Neural cell (in vitro differentiated cells): ENCODE results near the gene TNFAIP3. TPM values are rescaled to one million over a fixed set of nuclear protein-coding genes. Genes with fewer than 3 reads are reported as not detected.

ENCODE experiments used
- H2AFZ ChIP-seq: fragments of 200-600, 300-800 bp; sonication (generic), shearing (Covaris generic); 2 replicates; pipeline ENCODE4 v1.6.0; 2014; ENCODE audit warnings: low read depth, mild to moderate bottlenecking, antibody characterized with exemption, low read length, moderate library complexity
- H3F3A ChIP-seq: fragments of 200-600 bp; shearing (Covaris generic); 2 replicates; pipeline ENCODE4 v1.6.1; 2016; ENCODE audit warnings: mild to moderate bottlenecking, moderate library complexity, mixed read lengths, antibody characterized with exemption, low read length; ENCODE audit not compliant: insufficient read depth, poor library complexity, severe bottlenecking
- H3K27ac ChIP-seq: fragments of 200-600, 300-800 bp; sonication (generic), shearing (Covaris generic); 2 replicates; pipeline ENCODE4 v1.5.1; 2014; ENCODE audit warnings: mild to moderate bottlenecking, low read length, moderate library complexity
- H3K27me3 ChIP-seq: fragments of 300-800, 200-600 bp; sonication (generic), shearing (Covaris generic); 2 replicates; pipeline ENCODE4 v1.6.0; 2014; ENCODE audit warnings: mild to moderate bottlenecking, low read depth, low read length, moderate library complexity; ENCODE audit not compliant: insufficient read depth
- H3K36me3 ChIP-seq: fragments of 300-800, 200-600 bp; sonication (generic), shearing (Covaris generic); 2 replicates; pipeline ENCODE4 v1.5.1; 2014; ENCODE audit warnings: mild to moderate bottlenecking, antibody characterized with exemption, low read length, moderate library complexity; ENCODE audit not compliant: insufficient read depth
- H3K4me2 ChIP-seq: fragments of 300-800, 200-600 bp; sonication (generic), shearing (Covaris generic); 2 replicates; pipeline ENCODE4 v1.6.0; 2014; ENCODE audit warnings: mild to moderate bottlenecking, low read length
- H3K4me3 ChIP-seq: fragments of 300-800, 200-600 bp; sonication (generic), shearing (Covaris generic); 2 replicates; pipeline ENCODE4 v1.5.1; 2014; ENCODE audit warnings: mild to moderate bottlenecking, low read length, moderate library complexity
- H3K79me2 ChIP-seq: fragments of 200-600 bp; shearing (Covaris generic); replicated peaks from 2 replicates; pipeline ENCODE4 v1.6.0; 2014; ENCODE audit warnings: mild to moderate bottlenecking, low read length, moderate library complexity; ENCODE audit not compliant: insufficient read depth
- H3K9ac ChIP-seq: fragments of 300-800, 200-600 bp; sonication (generic), shearing (Covaris generic); 2 replicates; pipeline ENCODE4 v1.6.1; 2016; ENCODE audit warnings: mild to moderate bottlenecking, low read length, mixed read lengths
- H3K9me2 ChIP-seq: fragments of 200-600 bp; shearing (Covaris generic); 2 replicates; pipeline ENCODE4 v1.6.1; 2016; ENCODE audit warnings: mild to moderate bottlenecking, low read length, mixed read lengths; ENCODE audit not compliant: insufficient read depth
- H3K9me3 ChIP-seq: fragments of 200-600, 300-800 bp; sonication (generic), shearing (Covaris generic); 2 replicates; pipeline ENCODE4 v1.6.1; 2016; ENCODE audit warnings: mild to moderate bottlenecking, mixed run types, low read length, moderate library complexity, mixed read lengths
- H4K20me1 ChIP-seq: fragments of 200-600 bp; shearing (Covaris generic); 2 replicates; pipeline ENCODE4 v1.6.1; 2016; ENCODE audit warnings: mild to moderate bottlenecking, mixed run types; ENCODE audit not compliant: insufficient read depth
- EP300 ChIP-seq: fragments of 450-650 bp; conservative IDR thresholded peaks from 2 replicates; pipeline ENCODE4 v1.6.1; 2014; ENCODE audit warnings: antibody characterized with exemption, mild to moderate bottlenecking, moderate library complexity; ENCODE audit not compliant: poor library complexity, severe bottlenecking
- EZH2 ChIP-seq: fragments of 200-600, 300-800 bp; shearing (Covaris generic), sonication (generic); IDR thresholded peaks from 2 replicates; pipeline ENCODE4 v1.6.1; 2014; ENCODE audit warnings: antibody characterized with exemption, low read length, borderline replicate concordance, mild to moderate bottlenecking; ENCODE audit not compliant: insufficient read depth, poor library complexity, severe bottlenecking
- MXI1 ChIP-seq: fragments of 450-650 bp; conservative IDR thresholded peaks from 2 replicates; pipeline ENCODE4 v1.6.1; 2014; ENCODE audit warnings: antibody characterized with exemption, mild to moderate bottlenecking; ENCODE audit not compliant: poor library complexity, severe bottlenecking
- POLR2AphosphoS5 ChIP-seq: IDR thresholded peaks from 2 replicates; pipeline ENCODE4 v1.6.1; 2012
- RAD21 ChIP-seq: fragments of 450-650 bp; conservative IDR thresholded peaks from 2 replicates; pipeline ENCODE4 v1.6.1; 2014; ENCODE audit warnings: antibody characterized with exemption, mild to moderate bottlenecking, moderate library complexity
- SMC3 ChIP-seq: fragments of 450-650 bp; conservative IDR thresholded peaks from 2 replicates; pipeline ENCODE4 v1.6.1; 2014; ENCODE audit warnings: antibody characterized with exemption, mild to moderate bottlenecking, moderate library complexity; ENCODE audit not compliant: poor library complexity
- TAF1 ChIP-seq: IDR thresholded peaks from 2 replicates; pipeline ENCODE4 v1.6.1; 2012; ENCODE audit warnings: low read depth
- polyA plus RNA-seq: library from polyadenylated mRNA; depleted of rRNA; stranded (reverse); fragments of >200 nt; gene quantifications from 2 replicates; pipeline ENCODE4 v1.2.3, GENCODE V29; 2014
- TF ChIP-seq, protein P1 (sequence below): IDR thresholded peaks from 2 replicates; pipeline ENCODE4 v1.6.1; 2012; ENCODE audit warnings: borderline replicate concordance
- TF ChIP-seq, protein P2 (sequence below): fragments of 450-650 bp; IDR thresholded peaks from 2 replicates; pipeline ENCODE4 v1.5.1; 2014; ENCODE audit warnings: antibody characterized with exemption, mild to moderate bottlenecking, moderate library complexity; ENCODE audit not compliant: poor library complexity, severe bottlenecking

The TNFAIP3 gene
- polyA plus RNA-seq, 1 donor from 2014 or later: 0.20 TPM

DNA sequence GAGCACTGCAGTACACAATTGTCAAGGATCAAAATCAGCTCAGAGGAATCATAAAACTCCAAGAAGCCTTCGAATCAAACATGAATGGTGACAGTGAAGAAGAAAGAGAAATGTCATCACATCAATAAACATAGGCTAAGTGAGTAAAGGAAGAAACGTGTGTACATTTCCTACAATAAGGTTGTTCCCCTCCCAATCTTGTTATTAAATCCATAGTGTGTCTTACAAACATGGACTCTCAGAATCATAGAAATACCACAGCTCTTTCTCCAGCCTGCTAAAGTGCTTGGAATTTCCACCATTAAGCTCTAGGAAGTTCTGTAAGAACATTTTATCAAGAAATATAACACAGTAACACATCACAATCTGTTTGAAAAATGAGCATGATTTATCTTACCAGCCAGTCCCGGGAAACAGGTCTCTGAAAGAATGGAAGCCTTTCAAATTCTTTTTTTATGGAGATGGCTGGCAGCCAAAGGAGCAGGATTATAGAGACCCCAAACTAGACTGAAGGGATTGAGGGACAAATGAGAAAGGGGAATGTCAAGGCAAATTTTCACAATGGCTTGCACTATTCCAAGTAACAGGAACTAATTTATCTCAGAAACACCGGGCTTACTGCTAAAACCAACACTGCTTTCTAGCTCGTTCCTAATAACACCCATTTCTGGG lies 4.5 kb upstream of the TNFAIP3 start:
- H2AFZ ChIP-seq: no peak overlapping the region
- H3K9me2 ChIP-seq: no peaks in the 10 kb centered on the region
- peaks cover 2% of the 10 kb centered on the region for H3K27me3 ChIP-seq
- no peaks in the 10 kb centered on the region for H3K36me3 ChIP-seq
- TF ChIP-seq SMC3 (no peak), EP300 (peak; percentile 24), POLR2AphosphoS5 (peak; percentile 26)
- H3K9ac ChIP-seq: no peak overlapping the region
- H3K4me2 ChIP-seq: no peak overlapping the region
- H4K20me1 ChIP-seq: no peaks in the 10 kb centered on the region
- no peaks in the 10 kb centered on the region for H3K79me2 ChIP-seq
- no peaks in the 10 kb centered on the region for H3F3A ChIP-seq
- H3K4me3 ChIP-seq: no peak overlapping the region
- H3K9me3 ChIP-seq: no peaks in the 10 kb centered on the region
- H3K27ac ChIP-seq: no peak overlapping the region

DNA sequence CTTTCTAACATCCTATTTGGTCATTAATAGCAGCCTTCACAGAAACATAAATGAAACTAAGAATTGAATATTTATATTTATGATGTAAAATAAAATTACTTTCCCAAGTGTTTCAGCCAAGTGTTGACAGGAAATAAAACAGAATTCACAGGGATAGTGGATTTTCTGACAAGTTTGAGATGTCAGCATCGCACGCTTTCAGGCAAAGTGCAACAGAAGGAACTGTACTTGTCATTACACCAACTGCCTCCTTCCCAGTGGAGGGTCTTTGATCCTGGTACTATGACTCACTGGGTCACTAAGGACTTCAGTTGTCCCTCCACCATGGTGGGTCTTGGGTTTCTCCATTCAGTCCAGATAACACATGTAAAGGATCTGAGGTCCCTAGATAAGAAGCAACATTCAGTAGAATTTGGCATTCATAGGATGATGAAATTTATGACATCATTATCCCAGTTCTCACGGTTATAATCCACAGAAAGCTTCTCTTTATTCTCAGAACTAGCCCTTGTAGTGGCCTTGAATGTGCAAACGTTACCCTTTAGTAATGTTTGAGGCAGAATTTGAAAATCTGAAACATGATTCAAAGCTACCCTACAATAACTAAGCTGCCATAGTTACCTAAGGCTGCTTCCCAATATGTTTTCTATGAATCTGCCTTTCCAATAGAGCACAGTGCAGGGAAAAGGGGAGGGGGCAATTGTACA lies 3.8 kb upstream of the TNFAIP3 start:
- H3K4me3 ChIP-seq: no peak overlapping the region

More for the DNA sequence above, 3.8 kb upstream of the TNFAIP3 start:
- H3K27me3 ChIP-seq: peaks cover 9% of the 10 kb centered on the region
- H3K27ac ChIP-seq: no peak overlapping the region
- H3K36me3 ChIP-seq: no peaks in the 10 kb centered on the region
- no peaks in the 10 kb centered on the region for H3F3A ChIP-seq
- no peaks in the 10 kb centered on the region for H3K79me2 ChIP-seq
- no peaks in the 10 kb centered on the region for H3K9me3 ChIP-seq
- H3K4me2 ChIP-seq: no peak overlapping the region
- no peak overlapping the region for H2AFZ ChIP-seq
- TF ChIP-seq RAD21 (no peak), EP300 (no peak), MXI1 (no peak), EZH2 (no peak), SMC3 (no peak), TAF1 (no peak), POLR2AphosphoS5 (no peak)
- TF ChIP-seq, protein P1, sequence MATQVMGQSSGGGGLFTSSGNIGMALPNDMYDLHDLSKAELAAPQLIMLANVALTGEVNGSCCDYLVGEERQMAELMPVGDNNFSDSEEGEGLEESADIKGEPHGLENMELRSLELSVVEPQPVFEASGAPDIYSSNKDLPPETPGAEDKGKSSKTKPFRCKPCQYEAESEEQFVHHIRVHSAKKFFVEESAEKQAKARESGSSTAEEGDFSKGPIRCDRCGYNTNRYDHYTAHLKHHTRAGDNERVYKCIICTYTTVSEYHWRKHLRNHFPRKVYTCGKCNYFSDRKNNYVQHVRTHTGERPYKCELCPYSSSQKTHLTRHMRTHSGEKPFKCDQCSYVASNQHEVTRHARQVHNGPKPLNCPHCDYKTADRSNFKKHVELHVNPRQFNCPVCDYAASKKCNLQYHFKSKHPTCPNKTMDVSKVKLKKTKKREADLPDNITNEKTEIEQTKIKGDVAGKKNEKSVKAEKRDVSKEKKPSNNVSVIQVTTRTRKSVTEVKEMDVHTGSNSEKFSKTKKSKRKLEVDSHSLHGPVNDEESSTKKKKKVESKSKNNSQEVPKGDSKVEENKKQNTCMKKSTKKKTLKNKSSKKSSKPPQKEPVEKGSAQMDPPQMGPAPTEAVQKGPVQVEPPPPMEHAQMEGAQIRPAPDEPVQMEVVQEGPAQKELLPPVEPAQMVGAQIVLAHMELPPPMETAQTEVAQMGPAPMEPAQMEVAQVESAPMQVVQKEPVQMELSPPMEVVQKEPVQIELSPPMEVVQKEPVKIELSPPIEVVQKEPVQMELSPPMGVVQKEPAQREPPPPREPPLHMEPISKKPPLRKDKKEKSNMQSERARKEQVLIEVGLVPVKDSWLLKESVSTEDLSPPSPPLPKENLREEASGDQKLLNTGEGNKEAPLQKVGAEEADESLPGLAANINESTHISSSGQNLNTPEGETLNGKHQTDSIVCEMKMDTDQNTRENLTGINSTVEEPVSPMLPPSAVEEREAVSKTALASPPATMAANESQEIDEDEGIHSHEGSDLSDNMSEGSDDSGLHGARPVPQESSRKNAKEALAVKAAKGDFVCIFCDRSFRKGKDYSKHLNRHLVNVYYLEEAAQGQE: no peak
- TF ChIP-seq, protein P2, sequence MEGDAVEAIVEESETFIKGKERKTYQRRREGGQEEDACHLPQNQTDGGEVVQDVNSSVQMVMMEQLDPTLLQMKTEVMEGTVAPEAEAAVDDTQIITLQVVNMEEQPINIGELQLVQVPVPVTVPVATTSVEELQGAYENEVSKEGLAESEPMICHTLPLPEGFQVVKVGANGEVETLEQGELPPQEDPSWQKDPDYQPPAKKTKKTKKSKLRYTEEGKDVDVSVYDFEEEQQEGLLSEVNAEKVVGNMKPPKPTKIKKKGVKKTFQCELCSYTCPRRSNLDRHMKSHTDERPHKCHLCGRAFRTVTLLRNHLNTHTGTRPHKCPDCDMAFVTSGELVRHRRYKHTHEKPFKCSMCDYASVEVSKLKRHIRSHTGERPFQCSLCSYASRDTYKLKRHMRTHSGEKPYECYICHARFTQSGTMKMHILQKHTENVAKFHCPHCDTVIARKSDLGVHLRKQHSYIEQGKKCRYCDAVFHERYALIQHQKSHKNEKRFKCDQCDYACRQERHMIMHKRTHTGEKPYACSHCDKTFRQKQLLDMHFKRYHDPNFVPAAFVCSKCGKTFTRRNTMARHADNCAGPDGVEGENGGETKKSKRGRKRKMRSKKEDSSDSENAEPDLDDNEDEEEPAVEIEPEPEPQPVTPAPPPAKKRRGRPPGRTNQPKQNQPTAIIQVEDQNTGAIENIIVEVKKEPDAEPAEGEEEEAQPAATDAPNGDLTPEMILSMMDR: no peak
- no peak overlapping the region for H3K9ac ChIP-seq
- H4K20me1 ChIP-seq: no peaks in the 10 kb centered on the region
- H3K9me2 ChIP-seq: no peaks in the 10 kb centered on the region
